ENCODE measurements around the gene AGMO.

- TF ChIP-seq CTCF (IDR thresholded peaks at IDR 0.05; ENCODE audit: insufficient read depth, low read depth, low read length): no peak
- TF ChIP-seq EZH2 (IDR thresholded peaks at IDR 0.05; ENCODE audit: insufficient read depth, low read length): no peak
Observed at GRCh38 chr7:15555381-15555859, 6.4 kb downstream of the AGMO start.
